Measurements from ENCODE around the gene OR2A1. TPM values are rescaled to one million over a fixed set of nuclear protein-coding genes. Genes with fewer than 3 reads are reported as not detected.
"Not testable (repeated sequence)": the region's sequence is repeated elsewhere in the genome, so short reads cannot be mapped to it uniquely, and the experiment has no call there.

OR2A1 gene
- total RNA-seq: under 0.01 TPM in 1 of 2 replicates, not detected in the other

- H3K27me3 ChIP-seq (ENCODE audit: control insufficient read depth, insufficient read depth, low read length); DNase-seq (ENCODE audit: low read depth); H3K4me3 ChIP-seq (ENCODE audit: low read depth, low read length); H3K36me3 ChIP-seq (ENCODE audit: control insufficient read depth, insufficient read depth, low read length): not testable (repeated sequence)
Measured at GRCh38 chr7:144311872-144312469, at the start of gene OR2A1. TSS of gene OR2A1 (plus strand) at chr7:144312419. CDS start at chr7:144318125, 5,706 bp downstream.

DNA sequence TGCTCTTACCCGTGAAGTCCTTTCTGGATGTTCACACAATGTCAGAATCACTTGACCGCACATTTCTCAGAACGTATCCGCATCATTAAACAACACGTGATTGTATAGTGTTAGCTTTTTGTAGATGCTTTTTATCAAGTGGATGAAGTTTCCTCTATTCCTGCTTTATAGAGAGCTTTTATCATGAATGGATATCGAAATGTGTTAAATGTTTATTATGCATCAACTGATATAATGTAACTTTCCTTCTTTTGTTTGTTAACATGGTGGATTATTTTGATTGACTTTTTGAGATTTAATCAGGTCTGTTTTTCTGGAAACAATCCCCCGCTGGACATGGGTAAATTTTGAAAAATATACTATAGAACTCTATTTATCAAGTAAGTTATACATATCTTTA, 47.5 kb upstream of the OR2A1 start, which contains the start of gene OR2A7:
Gene OR2A7, minus strand, starts transcription at position 101 of the 400 bp plus-strand sequence. CDS start 5,164 bp downstream, outside the sequence.
- not testable (repeated sequence) for H3K36me3 ChIP-seq (ENCODE audit: control insufficient read depth, insufficient read depth, low read length); DNase-seq (ENCODE audit: low read depth)

DNA sequence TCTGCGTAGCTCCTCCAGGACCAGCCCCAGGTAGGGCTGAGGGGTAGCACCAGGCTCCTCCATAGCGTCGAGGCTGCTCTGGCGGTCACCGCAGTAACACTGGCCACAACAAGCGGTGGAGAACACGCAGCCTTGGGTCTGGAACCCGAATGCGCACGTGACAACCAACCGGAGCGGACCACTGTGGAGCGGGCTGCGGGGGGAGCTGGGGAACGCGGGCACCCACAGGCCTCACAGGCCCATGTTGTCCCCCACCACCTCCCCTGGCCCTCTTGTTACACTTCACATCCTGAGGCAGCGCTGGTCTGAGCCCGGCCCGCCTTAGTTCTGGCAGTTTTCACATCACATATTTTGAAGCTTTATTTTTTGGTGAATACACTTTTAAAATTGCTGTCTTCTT, 43.0 kb upstream of the OR2A1 start, which contains the start of gene CTAGE8:
Gene CTAGE8, minus strand, starts transcription at position 101 of the 400 bp plus-strand sequence. Its CDS starts 38 bp downstream, at position 63.
- not testable (repeated sequence) for H3K4me3 ChIP-seq (ENCODE audit: low read depth, low read length); DNase-seq (ENCODE audit: low read depth); H3K27me3 ChIP-seq (ENCODE audit: control insufficient read depth, insufficient read depth, low read length); H3K36me3 ChIP-seq (ENCODE audit: control insufficient read depth, insufficient read depth, low read length)

More for the DNA sequence above, 47.5 kb upstream of the OR2A1 start, which contains the start of gene OR2A7:
- H3K4me3 ChIP-seq (ENCODE audit: low read depth, low read length); H3K27me3 ChIP-seq (ENCODE audit: control insufficient read depth, insufficient read depth, low read length): not testable (repeated sequence)

DNA sequence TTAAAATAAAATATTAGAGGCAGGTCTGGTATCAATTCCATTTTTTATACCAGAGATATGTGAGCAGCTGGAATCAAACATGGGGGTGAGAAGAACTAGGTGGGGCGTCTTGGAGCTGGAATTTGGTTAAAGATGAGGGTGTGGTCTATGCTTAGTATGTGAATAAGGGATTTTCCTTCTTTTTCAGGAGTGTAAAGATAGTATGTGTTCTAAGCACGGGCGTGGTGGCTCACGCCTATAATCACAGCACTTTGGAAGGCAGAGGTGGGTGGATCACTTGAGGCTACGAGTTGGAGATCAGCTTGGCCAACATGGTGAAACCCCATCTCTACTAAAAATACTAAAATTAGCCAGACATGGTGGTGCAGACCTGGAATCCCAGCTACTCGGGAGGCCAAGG, 36.9 kb upstream of the OR2A1 start:
- not testable (repeated sequence) for H3K27me3 ChIP-seq (ENCODE audit: control insufficient read depth, insufficient read depth, low read length); H3K4me3 ChIP-seq (ENCODE audit: low read depth, low read length); DNase-seq (ENCODE audit: low read depth); H3K36me3 ChIP-seq (ENCODE audit: control insufficient read depth, insufficient read depth, low read length)

- H3K27me3 ChIP-seq (ENCODE audit: control insufficient read depth, insufficient read depth, low read length); H3K4me3 ChIP-seq (ENCODE audit: low read depth, low read length): not testable (repeated sequence)
Measured at GRCh38 chr7:144280010-144280409, 32.2 kb upstream of the OR2A1 start.

DNA sequence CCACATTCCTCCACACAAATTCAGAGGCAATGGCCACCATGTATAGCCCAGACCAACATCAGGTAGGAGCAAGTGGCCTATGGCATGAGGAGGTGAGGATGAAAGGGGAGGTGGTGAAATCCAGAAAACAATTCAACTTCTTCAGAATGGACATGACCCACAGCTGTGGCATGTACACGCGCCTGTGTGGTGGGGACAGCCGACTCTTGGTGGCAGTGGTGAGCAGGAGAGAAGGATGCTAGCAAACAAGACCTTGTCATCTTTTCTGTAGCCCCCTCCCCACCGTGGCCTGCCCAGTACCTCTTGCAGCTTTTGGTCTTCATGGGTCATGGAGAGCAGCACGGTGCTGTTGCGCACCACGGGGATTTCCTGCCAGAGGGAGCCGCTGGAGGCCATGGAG, 30.2 kb upstream of the OR2A1 start:
- DNase-seq (ENCODE audit: low read depth); H3K27me3 ChIP-seq (ENCODE audit: control insufficient read depth, insufficient read depth, low read length); H3K36me3 ChIP-seq (ENCODE audit: control insufficient read depth, insufficient read depth, low read length); H3K4me3 ChIP-seq (ENCODE audit: low read depth, low read length): not testable (repeated sequence)

More at GRCh38 chr7:144280010-144280409, 32.2 kb upstream of the OR2A1 start:
- H3K36me3 ChIP-seq (ENCODE audit: control insufficient read depth, insufficient read depth, low read length); DNase-seq (ENCODE audit: low read depth): not testable (repeated sequence)

GRCh38 chr7:144282490-144282889, 29.7 kb upstream of the OR2A1 start:
- H3K4me3 ChIP-seq (ENCODE audit: low read depth, low read length); H3K36me3 ChIP-seq (ENCODE audit: control insufficient read depth, insufficient read depth, low read length); H3K27me3 ChIP-seq (ENCODE audit: control insufficient read depth, insufficient read depth, low read length); DNase-seq (ENCODE audit: low read depth): not testable (repeated sequence)

DNA sequence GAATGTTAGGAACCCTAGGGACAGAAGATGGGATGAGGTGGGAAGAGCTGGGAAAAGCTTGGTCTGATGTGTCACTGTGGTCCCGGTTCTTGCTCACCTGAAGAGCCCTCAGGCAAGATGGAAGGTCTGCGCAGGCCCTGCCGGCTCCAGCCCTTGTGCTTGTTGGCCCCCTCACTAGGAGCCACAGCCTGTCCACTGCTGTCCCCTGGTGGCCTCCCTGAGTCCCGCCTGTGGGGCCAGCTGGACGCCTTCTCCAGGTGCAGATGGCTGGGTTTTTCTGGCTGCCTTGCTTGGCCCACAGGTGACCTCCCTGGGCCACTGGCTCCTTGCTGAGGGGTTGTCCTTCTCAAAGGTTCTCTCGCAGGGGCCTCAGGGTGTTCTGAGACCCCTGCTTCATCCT, 28.5 kb upstream of the OR2A1 start:
- H3K27me3 ChIP-seq (ENCODE audit: control insufficient read depth, insufficient read depth, low read length); DNase-seq (ENCODE audit: low read depth); H3K36me3 ChIP-seq (ENCODE audit: control insufficient read depth, insufficient read depth, low read length); H3K4me3 ChIP-seq (ENCODE audit: low read depth, low read length): not testable (repeated sequence)

DNA sequence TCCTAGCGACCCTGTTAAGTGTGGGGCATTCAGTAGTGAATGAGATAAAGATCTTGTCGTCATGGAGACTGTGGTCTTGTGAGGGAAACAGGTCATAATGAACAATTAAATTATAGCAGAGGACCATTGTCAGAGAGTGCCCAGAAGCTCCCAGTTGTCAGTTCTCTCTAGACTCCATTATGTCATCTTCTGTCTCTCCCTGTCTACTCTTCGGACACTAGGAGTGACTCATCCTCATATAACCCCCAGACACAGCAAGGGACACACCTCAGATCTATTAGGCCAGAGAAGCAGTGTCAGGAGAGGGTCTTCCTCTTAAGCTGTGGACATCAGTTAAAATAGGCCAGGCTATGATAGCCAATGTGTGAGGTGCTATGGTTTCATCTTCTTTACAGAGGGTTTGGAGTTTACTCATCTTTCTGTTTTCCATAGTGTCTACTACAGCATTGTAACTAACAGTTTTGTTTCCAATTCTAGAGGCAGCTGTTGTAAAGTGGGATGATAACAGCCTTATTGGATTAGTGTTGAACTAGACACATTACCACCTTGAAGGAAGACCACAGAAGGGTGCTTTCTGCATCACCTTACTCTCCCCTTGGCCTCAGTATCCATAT, 24.9 kb upstream of the OR2A1 start:
- not testable (repeated sequence) for DNase-seq (ENCODE audit: low read depth); H3K27me3 ChIP-seq (ENCODE audit: control insufficient read depth, insufficient read depth, low read length); H3K36me3 ChIP-seq (ENCODE audit: control insufficient read depth, insufficient read depth, low read length); H3K4me3 ChIP-seq (ENCODE audit: low read depth, low read length)

DNA sequence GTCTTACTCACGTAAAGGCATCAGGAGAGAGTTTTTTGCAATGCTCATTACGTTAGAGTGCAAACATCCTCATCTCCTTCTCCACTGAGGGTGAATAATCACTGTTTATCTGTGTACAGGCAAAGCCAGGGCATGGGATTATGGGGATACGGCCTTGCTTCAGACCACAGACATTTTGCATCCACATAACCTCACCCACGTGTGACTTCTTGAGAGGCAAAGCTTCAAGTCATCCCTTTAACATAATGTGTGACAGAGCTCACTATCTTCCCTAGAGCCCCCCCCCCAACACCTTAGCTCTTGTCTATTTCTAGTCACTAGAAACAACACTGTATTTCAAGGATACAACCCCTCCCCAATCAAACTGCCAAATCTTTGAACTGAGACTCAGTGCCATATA, 20.6 kb upstream of the OR2A1 start:
- not testable (repeated sequence) for H3K36me3 ChIP-seq (ENCODE audit: control insufficient read depth, insufficient read depth, low read length); DNase-seq (ENCODE audit: low read depth); H3K4me3 ChIP-seq (ENCODE audit: low read depth, low read length); H3K27me3 ChIP-seq (ENCODE audit: control insufficient read depth, insufficient read depth, low read length)

GRCh38 chr7:144292384-144293161, 19.6 kb upstream of the OR2A1 start:
- H3K27me3 ChIP-seq (ENCODE audit: control insufficient read depth, insufficient read depth, low read length); H3K4me3 ChIP-seq (ENCODE audit: low read depth, low read length); H3K36me3 ChIP-seq (ENCODE audit: control insufficient read depth, insufficient read depth, low read length); DNase-seq (ENCODE audit: low read depth): not testable (repeated sequence)

GRCh38 chr7:144293794-144294499, 18.3 kb upstream of the OR2A1 start:
- not testable (repeated sequence) for DNase-seq (ENCODE audit: low read depth); H3K36me3 ChIP-seq (ENCODE audit: control insufficient read depth, insufficient read depth, low read length); H3K4me3 ChIP-seq (ENCODE audit: low read depth, low read length); H3K27me3 ChIP-seq (ENCODE audit: control insufficient read depth, insufficient read depth, low read length)

DNA sequence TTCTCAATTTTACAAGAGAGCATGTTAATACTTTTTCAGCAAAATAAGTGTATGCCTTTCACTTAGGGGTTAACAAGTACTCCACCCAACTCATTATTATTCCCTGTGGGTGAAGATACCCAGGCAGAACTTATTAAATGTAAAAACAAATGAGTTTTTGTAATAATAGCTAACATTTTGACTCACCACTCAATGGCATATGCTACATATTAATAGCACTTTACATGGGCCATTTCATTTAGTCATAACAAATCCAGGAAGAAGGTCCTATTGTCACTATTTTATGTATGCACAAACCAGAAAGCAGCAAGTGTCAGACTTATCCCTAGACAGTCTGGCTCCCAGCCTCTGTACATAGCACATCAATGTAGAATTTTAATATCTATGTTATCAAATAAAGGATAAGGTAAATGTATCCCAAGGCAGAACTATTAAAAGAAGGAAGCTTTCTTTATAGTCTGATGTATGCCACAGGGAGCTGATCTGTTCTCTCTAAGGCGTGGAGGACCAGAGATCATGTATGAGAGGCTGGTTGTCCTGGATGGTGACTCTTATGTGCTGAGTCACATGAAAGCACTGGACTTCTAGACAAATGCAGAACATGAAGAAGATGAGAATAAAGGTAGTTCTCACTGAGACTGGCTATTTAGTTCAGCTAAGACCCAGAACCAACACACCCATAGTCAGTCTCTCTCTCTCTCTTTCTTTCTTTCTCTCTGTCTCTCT, 9.5 kb upstream of the OR2A1 start:
- H3K27me3 ChIP-seq (ENCODE audit: control insufficient read depth, insufficient read depth, low read length); DNase-seq (ENCODE audit: low read depth); H3K4me3 ChIP-seq (ENCODE audit: low read depth, low read length); H3K36me3 ChIP-seq (ENCODE audit: control insufficient read depth, insufficient read depth, low read length): not testable (repeated sequence)

GRCh38 chr7:144303607-144304006, 8.6 kb upstream of the OR2A1 start:
- DNase-seq (ENCODE audit: low read depth); H3K27me3 ChIP-seq (ENCODE audit: control insufficient read depth, insufficient read depth, low read length); H3K36me3 ChIP-seq (ENCODE audit: control insufficient read depth, insufficient read depth, low read length): not testable (repeated sequence)

More at GRCh38 chr7:144303607-144304006, 8.6 kb upstream of the OR2A1 start:
- H3K4me3 ChIP-seq (ENCODE audit: low read depth, low read length): not testable (repeated sequence)
